Activated CD8-positive, alpha-beta T cell treated with anti-CD3 and anti-CD28 coated beads for 36 hours (primary cell): Measurements from ENCODE around the gene STAG2. TPM values are rescaled to one million over a fixed set of nuclear protein-coding genes. Genes with fewer than 3 reads are reported as not detected.
"Not testable (repeated sequence)": the region's sequence is repeated elsewhere in the genome, so short reads cannot be mapped to it uniquely, and the experiment has no call there.

Experiments
- ATAC-seq: fragments of 200-7000 bp; cut with Tn5 transposase; one replicate; pipeline ENCODE4 v1.10.0; 2021; ENCODE audit warnings: mild to moderate bottlenecking, moderate library complexity
- CTCF ChIA-PET: fragments of 350-600 bp; sonication (Branson Sonifier 250); formaldehyde crosslinking; loops from one replicate; lab custom pipeline; 2021; ENCODE audit warnings: antibody characterized with exemption; lab: Charles Lee
- POLR2A ChIA-PET: fragments of 350-600 bp; sonication (Branson Sonifier 250); formaldehyde crosslinking; loops from one replicate; lab custom pipeline; 2021; ENCODE audit warnings: antibody characterized with exemption; lab: Charles Lee
- DNase-seq: peaks from one replicate; pipeline ENCODE4 v3.0.0-alpha.2; 2020
- H3K27ac Mint-ChIP-seq: one replicate; pipeline ENCODE4 v1.8.0; 2021; ENCODE audit warnings: mild to moderate bottlenecking, mixed read lengths
- H3K27me3 Mint-ChIP-seq: one replicate; pipeline ENCODE4 v1.8.0; 2021; ENCODE audit warnings: mixed read lengths
- H3K36me3 Mint-ChIP-seq: one replicate; pipeline ENCODE4 v1.8.0; 2021; ENCODE audit warnings: low read depth, mixed read lengths
- H3K4me1 Mint-ChIP-seq: one replicate; pipeline ENCODE4 v1.8.0; 2021; ENCODE audit warnings: low read depth, mixed read lengths
- H3K4me3 Mint-ChIP-seq: one replicate; pipeline ENCODE4 v1.8.0; 2021; ENCODE audit warnings: mild to moderate bottlenecking, moderate library complexity, mixed read lengths
- H3K9me3 Mint-ChIP-seq: one replicate; pipeline ENCODE4 v1.8.0; 2021; ENCODE audit warnings: mixed read lengths
- CTCF ChIP-seq: fragments of 200-600 bp; IDR thresholded peaks from one replicate; pipeline ENCODE4 v1.8.0; 2022; ENCODE audit warnings: antibody characterized with exemption, mild to moderate bottlenecking
- intact Hi-C: fragments of 100-400 bp; cut with micrococcal nuclease; formaldehyde crosslinking; loops from one replicate; pipeline ENCODE4 v1.10.0; 2022
- total RNA-seq, 2 experiments: library from RNA; stranded (reverse); gene quantifications; one replicate each; pipeline ENCODE4 v1.2.3, GENCODE V29; 2021

STAG2 gene
- total RNA-seq, 2 experiments from 2014 or later = 93.9 to 98.4 TPM

GRCh38 chrX:123923211-123923610 lies 38.3 kb upstream of the STAG2 start:
- no peak for ATAC-seq
- no peak overlapping the region for H3K4me3 Mint-ChIP-seq
- DNase-seq = no peak
- H3K27me3 Mint-ChIP-seq = no peaks in the 10 kb centered on the region
- POLR2A ChIA-PET = no interaction called here
- no peak for TF ChIP-seq CTCF
- CTCF ChIA-PET = no interaction called here
- intact Hi-C loops = no loop called here
- H3K4me1 Mint-ChIP-seq = no peaks in the 10 kb centered on the region
- H3K27ac Mint-ChIP-seq = no peak overlapping the region
- H3K9me3 Mint-ChIP-seq = no peaks in the 10 kb centered on the region
- no peaks in the 10 kb centered on the region for H3K36me3 Mint-ChIP-seq

DNA sequence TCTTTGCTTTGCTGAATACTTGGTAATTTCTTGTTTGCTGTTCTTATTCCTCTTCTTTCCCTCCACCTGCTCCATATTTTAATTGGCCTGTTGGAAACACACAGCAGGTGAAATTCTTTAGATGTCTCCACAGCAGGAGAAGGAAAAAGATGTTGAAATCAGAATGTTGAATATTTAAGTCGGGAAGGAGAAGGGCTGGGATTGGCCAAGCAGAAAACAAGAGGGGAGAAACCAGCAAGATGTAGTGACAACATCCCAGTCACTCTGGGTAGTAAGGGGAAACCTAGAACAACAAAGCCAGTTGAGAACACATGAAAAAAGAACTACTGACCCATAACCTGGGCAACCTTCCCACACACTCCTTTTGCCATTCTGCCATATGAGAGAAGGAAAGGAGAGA lies 37.3 kb upstream of the STAG2 start:
- Mint-ChIP-seq H3K36me3 (no peaks in the 10 kb centered on the region), H3K4me3 (no peak overlapping the region), H3K27me3 (no peaks in the 10 kb centered on the region), H3K4me1 (no peaks in the 10 kb centered on the region), H3K9me3 (no peaks in the 10 kb centered on the region), H3K27ac (no peak overlapping the region)
- ATAC-seq = no peak
- ChIA-PET POLR2A (no interaction called here), CTCF (no interaction called here)
- DNase-seq = no peak
- no peak for TF ChIP-seq CTCF
- intact Hi-C loops = no loop called here

- peaks cover 2% of the 10 kb centered on the region for H3K9me3 Mint-ChIP-seq
- intact Hi-C loops = no loop called here
- H3K27ac Mint-ChIP-seq = no peak overlapping the region
- H3K27me3 Mint-ChIP-seq = no peaks in the 10 kb centered on the region
- ChIA-PET POLR2A (no interaction called here), CTCF (no interaction called here)
- no peaks in the 10 kb centered on the region for H3K4me1 Mint-ChIP-seq
- H3K36me3 Mint-ChIP-seq = no peaks in the 10 kb centered on the region
- DNase-seq (no peak), ATAC-seq (no peak)
- TF ChIP-seq CTCF = no peak
- no peak overlapping the region for H3K4me3 Mint-ChIP-seq
Measured at GRCh38 chrX:123927845-123928244, 33.7 kb upstream of the STAG2 start.

DNA sequence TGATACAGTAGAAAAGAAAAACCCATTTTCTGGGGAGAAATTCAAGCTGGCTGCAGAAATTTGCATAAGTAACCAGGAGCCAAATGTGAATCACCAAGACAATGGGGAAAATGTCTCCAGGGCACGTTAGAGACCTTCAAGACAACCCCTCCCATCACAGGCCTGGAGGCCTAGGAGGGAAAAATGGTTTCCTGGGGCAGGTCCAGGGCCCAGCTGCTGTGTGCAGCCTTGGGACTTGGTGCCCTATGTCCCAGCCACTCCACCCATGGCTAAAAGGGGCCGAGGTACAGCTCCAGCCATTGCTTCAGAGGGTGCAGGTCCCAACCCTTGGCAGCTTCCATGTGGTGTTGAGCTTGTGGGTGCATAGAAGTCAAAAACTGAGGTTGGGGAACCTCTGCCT lies 29.5 kb upstream of the STAG2 start:
- H3K9me3 Mint-ChIP-seq, POLR2A ChIA-PET, DNase-seq, H3K27ac Mint-ChIP-seq, intact Hi-C loops, CTCF ChIA-PET, H3K36me3 Mint-ChIP-seq, ATAC-seq, H3K4me3 Mint-ChIP-seq, H3K4me1 Mint-ChIP-seq, H3K27me3 Mint-ChIP-seq: not testable (repeated sequence)

GRCh38 chrX:123943074-123943473 lies 18.4 kb upstream of the STAG2 start:
- intact Hi-C loops = loop anchor here (10.0 kb wide), 1 partner anchor 108 kb away; no protein-coding TSS in a partner anchor
- H3K9me3 Mint-ChIP-seq = no peaks in the 10 kb centered on the region
- ChIA-PET CTCF (no interaction called here), POLR2A (no interaction called here)
- H3K27ac Mint-ChIP-seq = no peak overlapping the region
- DNase-seq (no peak), ATAC-seq (no peak)
- H3K36me3 Mint-ChIP-seq = no peaks in the 10 kb centered on the region
- TF ChIP-seq CTCF = no peak
- no peak overlapping the region for H3K4me3 Mint-ChIP-seq
- no peaks in the 10 kb centered on the region for H3K27me3 Mint-ChIP-seq
- H3K4me1 Mint-ChIP-seq = no peaks in the 10 kb centered on the region

GRCh38 chrX:123943488-123943887 lies 18.0 kb upstream of the STAG2 start:
- no peak for DNase-seq
- Mint-ChIP-seq H3K4me1 (no peaks in the 10 kb centered on the region), H3K4me3 (no peak overlapping the region), H3K9me3 (no peaks in the 10 kb centered on the region), H3K36me3 (no peaks in the 10 kb centered on the region), H3K27ac (no peak overlapping the region), H3K27me3 (no peaks in the 10 kb centered on the region)
- intact Hi-C loops = loop anchor here (10.0 kb wide), 1 partner anchor 109 kb away; no protein-coding TSS in a partner anchor
- POLR2A ChIA-PET = no interaction called here
- CTCF ChIA-PET = no interaction called here
- ATAC-seq = no peak
- TF ChIP-seq CTCF = no peak
